SK-N-SH (cell line): ENCODE measurements around the gene MAPKAPK3. TPM values are rescaled to one million over a fixed set of nuclear protein-coding genes. Genes with fewer than 3 reads are reported as not detected.

ENCODE experiments used
- CTCF ChIA-PET: fragments of 300-600, 350-600 bp; formaldehyde crosslinking; extraction: SDS; loops from one replicate; lab custom pipeline; 2021; lab: Yijun Ruan, JAX
- POLR2A ChIA-PET: fragments of 350-600 bp; sonication (Branson Sonifier 250); formaldehyde crosslinking; extraction: SDS; loops from one replicate; lab custom pipeline; 2020; ENCODE audit warnings: antibody characterized with exemption, inconsistent platforms; lab: Yijun Ruan, JAX
- DNase-seq: peaks from one replicate; pipeline ENCODE4 v3.0.0; 2012
- H2AFZ ChIP-seq: fragments of 200-600 bp; sonication (generic); 2 replicates; pipeline ENCODE4 v1.8.1; 2016; ENCODE audit warnings: antibody characterized with exemption, mild to moderate bottlenecking, low read depth
- H3F3A ChIP-seq: fragments of 200-600 bp; sonication (generic); replicated peaks from 2 replicates; pipeline ENCODE3; 2016; ENCODE audit warnings: antibody characterized with exemption, mild to moderate bottlenecking; ENCODE audit not compliant: insufficient read depth
- H3K27ac ChIP-seq, 2 experiments: fragments of 200-500 bp in 1 of 2; fragments of 200-600 bp in 1 of 2; sonication (Bioruptor generic) in 1 of 2; sonication (generic), shearing (Covaris generic) in 1 of 2; 2 replicates each; pipeline versions ENCODE4 v1.5.1 to v1.6.1; 2014 to 2016; ENCODE audit warnings: low read depth in 2 of 2, inconsistent platforms in 1 of 2, low read length in 1 of 2, mild to moderate bottlenecking in 1 of 2, mixed read lengths in 1 of 2
- H3K27me3 ChIP-seq: fragments of 200-600 bp; sonication (generic), shearing (Covaris generic); 2 replicates; pipeline ENCODE4 v1.6.1; 2016; ENCODE audit warnings: mixed run types; ENCODE audit not compliant: insufficient read depth
- H3K36me3 ChIP-seq, 2 experiments: fragments of 200-500 bp in 1 of 2; fragments of 200-600 bp in 1 of 2; sonication (Bioruptor generic) in 1 of 2; sonication (generic) in 1 of 2; replicated peaks in 1 of 2; 2 replicates each; pipeline versions ENCODE3 to v1.5.1; 2014 to 2016; ENCODE audit warnings: low read length in 1 of 2, mild to moderate bottlenecking in 1 of 2; ENCODE audit not compliant: insufficient read depth in 2 of 2, control insufficient read depth in 1 of 2
- H3K4me1 ChIP-seq, 2 experiments: fragments of 200-500 bp in 1 of 2; fragments of 200-600 bp in 1 of 2; sonication (Bioruptor generic) in 1 of 2; sonication (generic), shearing (Covaris generic) in 1 of 2; 2 replicates each; pipeline versions ENCODE4 v1.5.1 to v1.6.1; 2014 to 2016; ENCODE audit warnings: low read depth in 1 of 2, low read length in 1 of 2, mixed run types in 1 of 2; ENCODE audit not compliant: insufficient read depth in 2 of 2, control insufficient read depth in 1 of 2
- H3K4me2 ChIP-seq: fragments of 200-600 bp; sonication (generic), shearing (Covaris generic); 2 replicates; pipeline ENCODE4 v1.6.1; 2017; ENCODE audit warnings: mixed run types
- H3K4me3 ChIP-seq, 2 experiments: fragments of 200-500 bp in 1 of 2; fragments of 200-600 bp in 1 of 2; sonication (Bioruptor generic) in 1 of 2; sonication (generic), shearing (Covaris generic) in 1 of 2; 2 replicates each; pipeline versions ENCODE4 v1.5.1 to v1.8.1; 2014 to 2016; ENCODE audit warnings: low read depth in 2 of 2, inconsistent platforms in 1 of 2, low read length in 1 of 2, mild to moderate bottlenecking in 1 of 2, mixed read lengths in 1 of 2, moderate library complexity in 1 of 2
- H3K79me2 ChIP-seq: fragments of 200-600 bp; sonication (generic); 2 replicates; pipeline ENCODE4 v1.8.1; 2017; ENCODE audit warnings: mild to moderate bottlenecking; ENCODE audit not compliant: insufficient read depth
- H3K9ac ChIP-seq: fragments of 200-600 bp; sonication (generic); 2 replicates; pipeline ENCODE4 v1.6.1; 2017; ENCODE audit warnings: mixed run types
- H3K9me2 ChIP-seq: fragments of 200-600 bp; sonication (generic); 2 replicates; pipeline ENCODE4 v1.6.1; 2017; ENCODE audit warnings: mixed run types
- H3K9me3 ChIP-seq: fragments of 200-600 bp; sonication (generic); 2 replicates; pipeline ENCODE4 v1.6.1; 2017; ENCODE audit warnings: mixed run types, mild to moderate bottlenecking, moderate library complexity
- H4K20me1 ChIP-seq: fragments of 200-600 bp; sonication (generic); 2 replicates; pipeline ENCODE4 v1.6.1; 2017; ENCODE audit warnings: mild to moderate bottlenecking, mixed run types; ENCODE audit not compliant: insufficient read depth
- CTCF ChIP-seq: fragments of 200-600 bp; sonication (generic); IDR thresholded peaks from 2 replicates; pipeline ENCODE4 v1.6.1; 2017; ENCODE audit warnings: antibody characterized with exemption, mild to moderate bottlenecking, moderate library complexity
- ELF1 ChIP-seq: IDR thresholded peaks from 2 replicates; pipeline ENCODE4 v1.4.0; 2012
- FOSL2 ChIP-seq: IDR thresholded peaks from 2 replicates; pipeline ENCODE4 v1.4.0; 2012; ENCODE audit warnings: low read depth, mild to moderate bottlenecking, moderate library complexity, borderline replicate concordance
- FOXJ3 ChIP-seq: sonication (generic); formaldehyde crosslinking; IDR thresholded peaks from 2 replicates; pipeline ENCODE4 v1.5.1; 2020; ENCODE audit warnings: mild to moderate bottlenecking, missing genetic modification reagents
- FOXM1 ChIP-seq: IDR thresholded peaks from 2 replicates; pipeline ENCODE4 v1.4.0; 2012; ENCODE audit warnings: low read depth, mild to moderate bottlenecking
- GABPA ChIP-seq: IDR thresholded peaks from 2 replicates; pipeline ENCODE4 v1.4.0; 2012; ENCODE audit warnings: low read depth, mild to moderate bottlenecking
- JUND ChIP-seq: IDR thresholded peaks from 2 replicates; pipeline ENCODE4 v1.4.0; 2012
- MEF2A ChIP-seq: IDR thresholded peaks from 2 replicates; pipeline ENCODE4 v1.4.0; 2012; ENCODE audit warnings: low read depth, borderline replicate concordance
- MXI1 ChIP-seq: IDR thresholded peaks from 2 replicates; pipeline ENCODE4 v1.6.1; 2012; ENCODE audit warnings: mild to moderate bottlenecking, low read depth, low read length, improper control_type of control experiment
- NFIC ChIP-seq: IDR thresholded peaks from 2 replicates; pipeline ENCODE4 v1.4.0; 2012; ENCODE audit warnings: borderline replicate concordance
- PBX3 ChIP-seq: IDR thresholded peaks from 2 replicates; pipeline ENCODE4; 2012
- POLR2AphosphoS5 ChIP-seq: IDR thresholded peaks from 2 replicates; pipeline ENCODE4 v1.6.1; 2012; ENCODE audit warnings: low read depth, low read length
- RAD21 ChIP-seq: IDR thresholded peaks from 2 replicates; pipeline ENCODE4 v1.6.1; 2012; ENCODE audit warnings: mild to moderate bottlenecking, low read length
- RCOR1 ChIP-seq: fragments of 150-350 bp; IDR thresholded peaks from 2 replicates; pipeline ENCODE4 v1.6.1; 2017; ENCODE audit warnings: antibody characterized with exemption, low read length
- RXRA ChIP-seq: IDR thresholded peaks from 2 replicates; pipeline ENCODE4 v1.4.0; 2012; ENCODE audit warnings: low read depth, mild to moderate bottlenecking, borderline replicate concordance
- TAF1 ChIP-seq: IDR thresholded peaks from 2 replicates; pipeline ENCODE4 v1.6.1; 2012; ENCODE audit warnings: low read depth, mild to moderate bottlenecking, low read length, moderate library complexity, borderline replicate concordance
- TCF12 ChIP-seq: IDR thresholded peaks from 2 replicates; pipeline ENCODE4 v1.4.0; 2012
- TEAD4 ChIP-seq: IDR thresholded peaks from 2 replicates; pipeline ENCODE4 v1.4.0; 2012; ENCODE audit warnings: mild to moderate bottlenecking, borderline replicate concordance; ENCODE audit not compliant: insufficient read depth
- USF2 ChIP-seq: fragments of 150-350 bp; IDR thresholded peaks from 2 replicates; pipeline ENCODE4 v1.6.1; 2017; ENCODE audit warnings: antibody characterized with exemption, low read length, low read depth, borderline replicate concordance
- YY1 ChIP-seq: IDR thresholded peaks from 2 replicates; pipeline ENCODE4 v1.4.0; 2012; ENCODE audit warnings: low read depth, mild to moderate bottlenecking
- polyA plus RNA-seq, 3 experiments: library from polyadenylated mRNA; depleted of rRNA; stranded (reverse); fragments of >200 nt; gene quantifications; 2 replicates each; pipeline ENCODE4 v1.2.3, GENCODE V29; 2012

The MAPKAPK3 gene
- polyA plus RNA-seq, 1 of the 3 experiments (the other 2 are of a cell fraction) = 29.4 TPM

- H3K9me2 ChIP-seq = no peaks in the 10 kb centered on the region
- no peaks in the 10 kb centered on the region for H3K9me3 ChIP-seq
- DNase-seq = no peak
- TF ChIP-seq YY1 = no peak
- TF ChIP-seq FOXM1 = no peak
- no peak for TF ChIP-seq TEAD4
- TF ChIP-seq PBX3 = no peak
- TF ChIP-seq FOSL2 = no peak
- TF ChIP-seq NFIC = no peak
- no peak for TF ChIP-seq RAD21
- TF ChIP-seq GABPA = no peak
- no peak for TF ChIP-seq TAF1
- no peak for TF ChIP-seq JUND
- TF ChIP-seq USF2 = no peak
- TF ChIP-seq ELF1 = no peak
- TF ChIP-seq CTCF = no peak
- TF ChIP-seq TCF12 = no peak
- TF ChIP-seq RCOR1 = no peak
- TF ChIP-seq RXRA = no peak
- TF ChIP-seq POLR2AphosphoS5 = no peak
- no peak for TF ChIP-seq MEF2A
- TF ChIP-seq FOXJ3 = no peak
- no peak for TF ChIP-seq MXI1
- TF ChIP-seq, all 33 proteins: peak for 0
- ChIA-PET CTCF (interaction anchor here (1.1 to 14.3 kb wide), 4 partner anchors 17 to 84 kb away, joined by 4 to 162 read pairs (median 4); partner anchors contain the start of genes DOCK3 and MAPKAPK3), POLR2A (no interaction called here)
- Histone ChIP-seq H3K27me3 (no peaks in the 10 kb centered on the region), H2AFZ (no peak overlapping the region), H3K4me3 (no peak overlapping the region), H3F3A (no peaks in the 10 kb centered on the region), H3K4me1 (peaks cover 8 to 34% of the 10 kb centered on the region in 2 experiments; a peak in 3 of 4 replicates), H3K79me2 (no peaks in the 10 kb centered on the region), H3K36me3 (no peaks in the 10 kb centered on the region), H4K20me1 (no peaks in the 10 kb centered on the region), H3K27ac (no peak overlapping the region), H3K4me2 (no peak overlapping the region), H3K9ac (no peak overlapping the region)
Observed at GRCh38 chr3:50635066-50635465, 18.1 kb downstream of the MAPKAPK3 start.
